Right atrium auricular region (tissue), 2 donors: Measurements from ENCODE around the gene ELAC2. TPM values are rescaled to one million over a fixed set of nuclear protein-coding genes. Genes with fewer than 3 reads are reported as not detected.
A peak's percentile ranks its signal among the peaks of the same experiment; 100 is the strongest.

Source experiments
- DNase-seq: peaks from one replicate; pipeline ENCODE4 v3.0.0-alpha.2; 2019; ENCODE audit warnings: low spot score
- H3K27ac ChIP-seq, 2 donors: fragments of 200-600 bp; sonication (generic); 1 replicate in 1 of 2; 2 replicates in 1 of 2; pipeline ENCODE4 v1.5.1; 2016 to 2019
- H3K27me3 ChIP-seq, 2 donors: fragments of 200-600 bp; sonication (generic); one replicate each; pipeline versions ENCODE4 v1.5.1 to v1.6.0; 2017 to 2019
- H3K36me3 ChIP-seq: fragments of 200-600 bp; sonication (generic); one replicate; pipeline ENCODE4 v1.5.1; 2016
- H3K4me1 ChIP-seq, 2 donors: fragments of 200-600 bp; sonication (generic); one replicate each; pipeline versions ENCODE4 v1.5.1 to v1.6.0; 2017 to 2019
- H3K4me3 ChIP-seq, 2 donors: fragments of 200-600 bp; sonication (generic); 1 replicate in 1 of 2; 2 replicates in 1 of 2; pipeline ENCODE4 v1.5.1; 2017 to 2019; ENCODE audit warnings: mild to moderate bottlenecking in 1 of 2, moderate library complexity in 1 of 2
- H3K9me3 ChIP-seq, 2 donors: fragments of 200-600 bp; sonication (generic); one replicate each; pipeline ENCODE4 v1.5.1; 2019
- total RNA-seq, 2 donors: library from RNA; depleted of rRNA; stranded (reverse); fragments of >200 nt; gene quantifications; one replicate each; pipeline ENCODE4 v1.1.0, GENCODE V29; 2016
- TF ChIP-seq, protein P1 (sequence below), 2 donors: fragments of 200-600 bp; sonication (generic); IDR thresholded peaks; one replicate each; pipeline ENCODE4 v1.5.1; 2019; ENCODE audit warnings: antibody characterized with exemption in 2 of 2

ELAC2 gene
- total RNA-seq, 2 donors from 2014 or later, result 40.1 to 55.2 TPM

- Histone ChIP-seq H3K36me3 (peaks cover 48% of the 10 kb centered on the region), H3K27me3 (no peaks in the 10 kb centered on the region), H3K9me3 (no peaks in the 10 kb centered on the region), H3K27ac (peak overlapping the region; percentile 52 to 72), H3K4me1 (peaks cover 0 to 27% of the 10 kb centered on the region in 2 donors), H3K4me3 (no peak overlapping the region)
- no peak for DNase-seq
- TF ChIP-seq, protein P1, sequence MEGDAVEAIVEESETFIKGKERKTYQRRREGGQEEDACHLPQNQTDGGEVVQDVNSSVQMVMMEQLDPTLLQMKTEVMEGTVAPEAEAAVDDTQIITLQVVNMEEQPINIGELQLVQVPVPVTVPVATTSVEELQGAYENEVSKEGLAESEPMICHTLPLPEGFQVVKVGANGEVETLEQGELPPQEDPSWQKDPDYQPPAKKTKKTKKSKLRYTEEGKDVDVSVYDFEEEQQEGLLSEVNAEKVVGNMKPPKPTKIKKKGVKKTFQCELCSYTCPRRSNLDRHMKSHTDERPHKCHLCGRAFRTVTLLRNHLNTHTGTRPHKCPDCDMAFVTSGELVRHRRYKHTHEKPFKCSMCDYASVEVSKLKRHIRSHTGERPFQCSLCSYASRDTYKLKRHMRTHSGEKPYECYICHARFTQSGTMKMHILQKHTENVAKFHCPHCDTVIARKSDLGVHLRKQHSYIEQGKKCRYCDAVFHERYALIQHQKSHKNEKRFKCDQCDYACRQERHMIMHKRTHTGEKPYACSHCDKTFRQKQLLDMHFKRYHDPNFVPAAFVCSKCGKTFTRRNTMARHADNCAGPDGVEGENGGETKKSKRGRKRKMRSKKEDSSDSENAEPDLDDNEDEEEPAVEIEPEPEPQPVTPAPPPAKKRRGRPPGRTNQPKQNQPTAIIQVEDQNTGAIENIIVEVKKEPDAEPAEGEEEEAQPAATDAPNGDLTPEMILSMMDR (IDR thresholded peaks at IDR 0.05), result no peak
These were observed 27.6 kb downstream of the ELAC2 start for GRCh38 chr17:12990041-12990808.

DNA sequence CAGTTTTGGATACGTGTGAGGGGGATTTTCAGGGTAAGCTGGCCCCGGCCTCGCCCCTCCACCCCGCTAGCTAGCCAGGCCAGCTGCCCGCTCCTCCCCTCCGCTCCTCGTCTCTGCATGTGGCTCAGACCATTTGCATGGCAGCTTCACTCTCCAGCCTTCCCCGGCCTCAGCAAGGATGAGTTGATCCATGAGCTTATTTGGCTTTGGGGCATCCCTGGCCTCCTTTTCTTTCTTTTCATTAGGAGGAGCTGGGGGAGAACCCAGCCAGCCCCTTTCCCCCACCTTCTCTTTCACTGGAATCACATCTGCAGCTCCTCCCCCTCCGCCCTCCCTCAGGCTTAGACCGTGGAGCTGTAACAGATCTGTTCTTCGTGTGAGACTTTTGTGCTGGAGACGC, 30.7 kb downstream of the ELAC2 start:
- TF ChIP-seq, protein P1 (IDR thresholded peaks at IDR 0.05), result no peak
- no peak overlapping the region for H3K4me3 ChIP-seq
- no peaks in the 10 kb centered on the region for H3K27me3 ChIP-seq
- H3K36me3 ChIP-seq, result peaks cover 16% of the 10 kb centered on the region
- no peak overlapping the region for H3K27ac ChIP-seq
- H3K9me3 ChIP-seq, result no peaks in the 10 kb centered on the region
- no peak for DNase-seq
- peaks cover 0 to 42% of the 10 kb centered on the region in 2 donors for H3K4me1 ChIP-seq

DNA sequence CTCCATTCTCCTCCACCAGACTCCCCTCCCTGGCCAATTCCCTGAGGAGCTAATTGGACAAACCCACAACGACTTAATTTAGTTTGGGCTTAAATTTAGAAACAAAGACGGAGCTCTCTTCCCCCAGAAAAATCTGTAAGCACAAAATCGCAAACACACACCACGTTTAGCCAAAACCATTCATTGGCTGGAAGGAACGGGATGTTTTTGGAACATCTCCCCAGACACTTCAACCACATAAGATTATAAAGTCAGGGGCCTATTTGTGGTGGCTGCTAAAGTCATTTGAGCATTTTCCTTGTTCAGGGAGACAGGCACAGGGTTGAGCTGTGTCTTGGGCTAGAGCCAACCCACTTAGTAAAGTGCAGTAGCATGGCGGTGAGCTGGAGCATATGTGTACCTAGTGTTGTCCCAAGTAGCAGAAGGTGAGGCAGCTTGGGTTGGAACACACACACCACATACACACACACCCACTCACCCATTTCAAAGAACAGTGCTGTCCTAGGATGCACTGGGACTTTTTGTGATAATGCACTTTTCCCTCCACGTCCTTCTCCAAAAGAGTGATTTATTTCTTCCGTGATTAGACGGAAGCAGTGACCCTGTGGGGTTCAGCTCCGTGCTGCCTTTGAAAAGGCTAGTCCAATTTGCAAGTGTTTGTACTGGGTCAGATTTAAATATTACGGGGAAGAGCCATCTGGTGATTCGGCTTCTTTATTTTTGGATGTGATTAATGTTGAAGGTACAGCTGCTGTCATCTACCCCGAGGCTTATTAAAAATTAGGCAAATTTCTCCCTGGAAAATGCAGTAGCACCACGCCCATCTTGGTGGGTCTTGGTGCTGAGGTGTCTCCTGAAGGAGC, 32.2 kb downstream of the ELAC2 start:
- Histone ChIP-seq H3K27me3 (no peaks in the 10 kb centered on the region), H3K4me1 (peaks cover 0 to 42% of the 10 kb centered on the region in 2 donors), H3K27ac (peak overlapping the region; percentile 58 to 79), H3K9me3 (no peaks in the 10 kb centered on the region), H3K4me3 (no peak overlapping the region), H3K36me3 (peaks cover 2% of the 10 kb centered on the region)
- DNase-seq, result no peak
- TF ChIP-seq, protein P1 (IDR thresholded peaks at IDR 0.05), result no peak

DNA sequence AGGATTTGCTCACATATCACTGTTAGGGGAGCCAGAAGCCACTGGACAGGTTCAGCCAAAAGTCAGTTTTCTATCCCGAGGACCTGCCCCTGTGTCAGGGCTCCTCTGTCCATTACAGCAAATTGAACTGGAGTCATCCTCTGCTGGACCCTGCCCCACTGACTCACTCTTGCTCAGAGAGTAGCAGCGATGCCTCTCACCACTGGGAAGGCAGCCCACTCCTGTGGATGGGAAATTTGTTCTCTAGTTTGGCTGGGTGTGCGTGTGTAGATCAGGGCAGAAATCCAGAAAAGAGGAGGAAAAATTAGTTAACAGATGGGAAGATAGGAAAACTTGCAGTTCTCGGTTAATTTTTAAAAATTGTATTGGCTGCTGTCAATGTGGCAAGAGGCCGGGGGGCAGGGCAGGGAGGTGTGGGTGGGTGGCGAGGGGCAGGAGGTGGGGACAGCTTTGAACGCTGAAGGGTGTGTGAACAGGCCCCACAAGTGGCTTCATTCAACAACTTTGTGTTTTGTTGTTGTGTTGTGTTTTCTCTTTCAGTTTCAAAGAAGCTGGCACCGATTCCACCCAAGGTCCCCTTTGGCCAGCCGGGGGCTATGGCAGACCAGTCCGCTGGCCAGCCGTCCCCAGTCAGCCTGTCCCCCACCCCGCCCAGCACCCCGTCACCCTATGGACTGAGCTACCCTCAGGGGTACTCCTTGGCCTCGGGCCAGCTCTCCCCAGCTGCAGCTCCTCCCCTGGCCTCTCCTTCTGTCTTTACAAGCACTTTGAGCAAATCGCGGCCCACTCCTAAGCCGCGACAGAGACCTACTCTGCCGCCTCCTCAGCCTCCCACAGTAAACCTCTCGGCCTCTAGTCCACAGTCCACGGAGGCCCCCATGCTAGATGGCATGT, 33.6 kb downstream of the ELAC2 start:
- Histone ChIP-seq H3K27me3 (no peaks in the 10 kb centered on the region), H3K9me3 (no peaks in the 10 kb centered on the region), H3K4me1 (peaks cover 0 to 28% of the 10 kb centered on the region in 2 donors), H3K36me3 (no peaks in the 10 kb centered on the region), H3K4me3 (peak overlapping the region in 1 of 2 donors; percentile 13), H3K27ac (peak overlapping the region; percentile 58 to 79)
- TF ChIP-seq, protein P1 (IDR thresholded peaks at IDR 0.05), result no peak
- DNase-seq, result peak; percentile 88

- Histone ChIP-seq H3K4me1 (peaks cover 0 to 26% of the 10 kb centered on the region in 2 donors), H3K36me3 (no peaks in the 10 kb centered on the region), H3K4me3 (no peak overlapping the region), H3K9me3 (no peaks in the 10 kb centered on the region), H3K27ac (no peak overlapping the region), H3K27me3 (no peaks in the 10 kb centered on the region)
- TF ChIP-seq, protein P1 (IDR thresholded peaks at IDR 0.05), result no peak
- no peak for DNase-seq
These were observed 35.6 kb downstream of the ELAC2 start for GRCh38 chr17:12982224-12982623.
